Stimulated activated CD4-positive, alpha-beta T cell treated with anti-CD3 and anti-CD28 coated beads, Interleukin-4, amount 100 ng/mL, for 1 hour (primary cell): Measurements from ENCODE around the gene ACAA1.
"Not testable (repeated sequence)": the region's sequence is repeated elsewhere in the genome, so short reads cannot be mapped to it uniquely, and the experiment has no call there.

Experiments
- DNase-seq: peaks from one replicate; pipeline ENCODE4 v3.0.0-alpha.2; 2020

Gene ACAA1

GRCh38 chr3:38153221-38153620 is 16.3 kb upstream of the ACAA1 start:
- DNase-seq = no peak

GRCh38 chr3:38152609-38153008 is 15.7 kb upstream of the ACAA1 start:
- DNase-seq = no peak

DNA sequence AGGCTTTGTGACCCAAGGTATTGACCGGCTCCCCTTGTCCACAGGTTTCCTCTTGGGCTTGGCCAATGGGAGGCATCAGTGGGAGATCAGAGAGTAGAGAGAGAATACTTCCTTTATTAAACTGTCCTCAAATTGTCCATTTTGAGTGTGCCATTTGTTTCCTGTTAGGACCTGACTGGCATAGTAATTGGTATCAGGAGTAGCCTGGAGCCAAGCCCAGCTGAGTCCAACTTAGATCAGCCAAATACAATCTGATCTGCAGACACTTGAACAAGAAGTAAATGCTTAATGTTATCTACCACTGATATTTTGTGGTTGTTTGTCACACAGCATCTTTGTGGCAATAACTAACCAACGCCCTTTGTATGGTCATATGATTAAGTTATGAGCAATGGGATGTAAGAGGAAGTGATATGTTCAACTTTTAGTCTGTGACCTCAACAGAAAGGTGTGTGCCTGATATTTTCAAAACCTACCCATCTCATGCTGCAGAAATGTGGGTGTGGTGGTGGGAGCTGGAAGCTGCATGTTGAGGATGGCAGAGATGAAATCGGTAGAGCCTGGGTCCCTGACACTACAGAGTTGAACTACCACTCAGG is 14.8 kb upstream of the ACAA1 start:
- DNase-seq = no peak

- DNase-seq = no peak
Measured at GRCh38 chr3:38150780-38151528, 14.0 kb upstream of the ACAA1 start.

- no peak for DNase-seq
Measured at GRCh38 chr3:38149708-38150107, 12.8 kb upstream of the ACAA1 start.

- DNase-seq = no peak
Measured at GRCh38 chr3:38148311-38148882, 11.5 kb upstream of the ACAA1 start.

DNA sequence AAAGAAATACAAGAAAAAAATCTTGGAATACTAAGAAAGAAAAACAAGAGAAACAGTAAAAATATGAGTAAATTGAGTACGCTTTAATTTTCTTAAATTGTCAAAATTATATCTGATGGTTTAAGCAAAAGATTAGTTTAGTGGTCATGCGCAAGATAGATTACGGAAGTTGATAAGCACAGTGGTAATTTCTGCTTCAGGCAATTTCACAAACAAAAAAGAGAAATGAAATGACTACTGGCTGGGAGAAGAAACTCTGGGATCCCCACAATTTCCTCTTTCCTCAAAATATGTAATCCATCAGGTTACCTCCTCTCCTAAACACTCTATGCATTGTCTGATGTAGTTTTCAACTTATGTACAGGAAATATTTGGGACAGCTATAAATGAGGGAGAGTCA is 10.5 kb upstream of the ACAA1 start:
- no peak for DNase-seq

GRCh38 chr3:38146504-38146903 is 9.6 kb upstream of the ACAA1 start:
- no peak for DNase-seq

GRCh38 chr3:38143511-38143910 is 6.6 kb upstream of the ACAA1 start:
- DNase-seq = no peak

- DNase-seq = no peak
Measured at GRCh38 chr3:38142959-38143358, 6.0 kb upstream of the ACAA1 start.

GRCh38 chr3:38141952-38142273 is 5.0 kb upstream of the ACAA1 start:
- DNase-seq = no peak

- no peak for DNase-seq
Measured at GRCh38 chr3:38141173-38141951, 4.4 kb upstream of the ACAA1 start.

DNA sequence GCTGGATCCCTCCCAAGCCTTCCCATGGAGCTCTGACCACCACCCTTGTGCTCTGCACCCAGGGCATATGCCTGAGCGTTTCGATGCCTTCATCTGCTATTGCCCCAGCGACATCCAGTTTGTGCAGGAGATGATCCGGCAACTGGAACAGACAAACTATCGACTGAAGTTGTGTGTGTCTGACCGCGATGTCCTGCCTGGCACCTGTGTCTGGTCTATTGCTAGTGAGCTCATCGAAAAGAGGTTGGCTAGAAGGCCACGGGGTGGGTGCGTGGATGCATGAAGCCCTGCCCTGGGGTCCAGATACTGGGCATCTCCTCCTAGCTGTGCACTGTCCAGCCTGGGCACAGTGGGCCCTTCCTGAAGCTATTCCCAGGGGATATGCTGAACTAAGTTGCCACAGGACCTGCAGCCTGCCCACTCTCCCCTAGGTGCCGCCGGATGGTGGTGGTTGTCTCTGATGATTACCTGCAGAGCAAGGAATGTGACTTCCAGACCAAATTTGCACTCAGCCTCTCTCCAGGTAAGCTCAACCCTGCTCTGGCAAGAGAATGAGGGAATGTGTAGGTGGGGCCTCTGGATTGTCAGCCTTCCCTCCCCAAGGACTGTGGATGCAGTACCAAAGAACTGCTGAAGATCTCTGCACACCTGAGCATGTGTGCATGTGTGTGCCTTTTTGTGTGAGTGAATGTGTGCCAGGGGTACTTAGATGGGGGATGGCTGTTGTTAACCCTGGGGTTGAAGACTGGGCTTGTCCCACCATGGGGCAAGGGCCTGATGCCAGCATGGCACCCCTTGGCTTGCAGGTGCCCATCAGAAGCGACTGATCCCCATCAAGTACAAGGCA is 3.6 kb upstream of the ACAA1 start:
- DNase-seq = no peak

DNA sequence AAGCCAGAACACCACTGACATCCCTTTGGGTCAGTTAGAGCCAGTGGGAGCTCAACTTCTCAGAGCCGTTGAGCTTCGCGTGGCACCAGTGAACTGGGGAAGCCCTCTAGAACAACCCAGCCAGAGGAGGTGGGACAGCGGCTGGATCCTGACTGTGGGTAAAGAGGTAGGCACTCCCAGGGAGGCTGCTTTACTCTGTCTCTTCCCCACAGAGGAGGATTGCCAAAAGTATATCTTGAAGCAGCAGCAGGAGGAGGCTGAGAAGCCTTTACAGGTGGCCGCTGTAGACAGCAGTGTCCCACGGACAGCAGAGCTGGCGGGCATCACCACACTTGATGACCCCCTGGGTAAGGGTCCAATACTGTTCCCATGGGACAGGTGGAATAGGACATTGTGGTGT is 2.7 kb upstream of the ACAA1 start:
- no peak for DNase-seq

DNA sequence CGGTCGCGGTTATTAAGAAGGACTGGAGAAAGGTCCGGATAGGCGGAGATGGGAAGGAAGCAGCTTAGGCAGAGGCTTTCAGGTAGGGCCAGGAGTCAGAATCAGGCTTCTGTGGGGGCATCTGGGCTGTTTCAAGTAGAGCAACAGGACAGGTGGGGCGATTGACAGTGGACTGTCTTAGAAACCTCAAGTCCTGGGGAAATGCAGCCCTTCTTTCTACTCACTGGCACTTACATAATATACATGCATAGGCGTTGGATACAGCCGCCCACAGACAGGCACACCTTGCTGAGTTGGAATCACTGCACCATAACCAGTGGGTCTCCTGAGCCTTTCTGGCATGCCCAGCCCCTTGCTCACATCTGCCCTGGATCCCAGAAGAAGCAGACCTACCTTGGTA is 2.3 kb upstream of the ACAA1 start:
- no peak for DNase-seq

- DNase-seq = peak; percentile 86
Measured at GRCh38 chr3:38138349-38139190, 1.6 kb upstream of the ACAA1 start, which contains the start of gene MYD88. TSS of gene MYD88 (plus strand) at chr3:38138661. CDS start at chr3:38138701, 40 bp downstream.

GRCh38 chr3:38137615-38138348 is 855 bp upstream of the ACAA1 start:
- peak; percentile 23 for DNase-seq

DNA sequence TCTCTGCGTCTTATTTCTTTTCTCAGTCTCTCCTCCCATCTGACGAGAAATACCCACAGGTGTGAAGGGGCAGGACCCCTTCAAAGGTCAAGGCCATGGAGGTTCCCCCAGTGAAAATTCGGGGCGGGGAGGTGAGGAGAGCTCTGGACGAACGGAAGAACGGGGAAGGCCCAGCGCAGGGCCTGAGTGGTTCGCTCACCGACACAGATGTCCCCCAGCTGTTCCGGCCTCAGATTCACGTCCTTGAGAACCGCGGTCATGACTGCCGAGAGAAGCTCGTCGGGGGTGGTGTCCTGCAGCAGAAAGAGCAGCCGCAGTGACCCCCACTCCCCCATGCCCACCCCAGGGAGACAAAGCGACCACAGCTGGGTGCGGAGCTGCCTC is 542 bp downstream of the ACAA1 start:
- no peak for DNase-seq

GRCh38 chr3:38135621-38136277 is 1.2 kb downstream of the ACAA1 start:
- DNase-seq = not testable (repeated sequence)

- not testable (repeated sequence) for DNase-seq
Measured at GRCh38 chr3:38134517-38135143, 2.3 kb downstream of the ACAA1 start.
